K562 (cell line): Measurements from ENCODE around the gene FILIP1L. TPM values are rescaled to one million over a fixed set of nuclear protein-coding genes. Genes with fewer than 3 reads are reported as not detected.

Experiments
- ARHGAP35 ChIP-seq: fragments of 450-650 bp; IDR thresholded peaks from 2 replicates; pipeline ENCODE4 v1.6.1; 2018; ENCODE audit not compliant: partially characterized antibody
- EP300 ChIP-seq: IDR thresholded peaks from 2 replicates; pipeline ENCODE4 v1.6.1; 2012; ENCODE audit warnings: low read length, improper control_type of control experiment
- FOXJ2 ChIP-seq: fragments of 200-800 bp; sonication (Bioruptor generic); IDR thresholded peaks from 2 replicates; pipeline ENCODE4 v1.6.1; 2016; ENCODE audit warnings: missing genetic modification characterization, missing compliant biosample characterization
- HSF4 ChIP-seq: fragments of 250-450 bp; sonication (Bioruptor Pico); IDR thresholded peaks from 2 replicates; pipeline ENCODE4 v2.1.2; 2022; ENCODE audit warnings: mild to moderate bottlenecking, moderate library complexity, borderline replicate concordance
- SMC3 ChIP-seq: conservative IDR thresholded peaks from 2 replicates; pipeline ENCODE4 v1.6.1; 2011; ENCODE audit warnings: low read depth, low read length, improper control_type of control experiment; ENCODE audit not compliant: insufficient read depth
- TAF1 ChIP-seq: IDR thresholded peaks from 2 replicates; pipeline ENCODE4 v1.6.1; 2011; ENCODE audit warnings: mild to moderate bottlenecking, low read length, moderate library complexity; ENCODE audit not compliant: insufficient read depth, control insufficient read depth, severe bottlenecking; ENCODE audit errors: extremely low read depth
- U2AF1 ChIP-seq: fragments of 200-400 bp; formaldehyde crosslinking; optimal IDR thresholded peaks from 2 replicates; pipeline ENCODE3; 2017; ENCODE audit warnings: mild to moderate bottlenecking, low read depth, low read length, moderate library complexity
- ZNF232 ChIP-seq: sonication (generic); formaldehyde crosslinking; IDR thresholded peaks from 2 replicates; pipeline ENCODE4 v1.8.0; 2022; ENCODE audit warnings: mild to moderate bottlenecking, missing genetic modification reagents
- ZNF311 ChIP-seq: fragments of 250-450 bp; sonication (Bioruptor Pico); IDR thresholded peaks from 2 replicates; pipeline ENCODE4 v1.4.0; 2020; ENCODE audit warnings: mild to moderate bottlenecking, moderate library complexity
- polyA plus RNA-seq, 8 experiments: library from polyadenylated mRNA; depleted of rRNA in 4 of 8; stranded (reverse) in 5 of 8; unstranded in 3 of 8; fragments of >200 nt; fragmentation: Nextera tagmentation in 2 of 8; fragmentation: Illumina TruSeq in 1 of 8; extraction: Ambion mirVana in 2 of 8; extraction: Trizol in 1 of 8; gene quantifications; 2 replicates each; pipeline versions ENCODE4 v1.2.1 to v1.2.3, GENCODE V29; 2011 to 2014; ENCODE audit warnings: inconsistent platforms in 1 of 8, missing spikeins in 1 of 8
- total RNA-seq, 7 experiments: library from RNA; depleted of rRNA in 6 of 7; stranded (reverse); fragments of >200 nt in 6 of 7; fragmentation: Illumina TruSeq in 2 of 7; extraction: Trizol in 2 of 7; gene quantifications; 2 replicates each; pipeline versions ENCODE4 v1.2.1 to v1.2.3, GENCODE V29; 2011 to 2021; ENCODE audit warnings: low replicate concordance in 1 of 7
- TF ChIP-seq, protein P1 (sequence below), 3 experiments: fragments of 200-800 bp in 1 of 3; sonication (Bioruptor generic) in 1 of 3; sonication (generic) in 1 of 3; formaldehyde crosslinking in 1 of 3; IDR thresholded peaks; 2 replicates each; pipeline versions ENCODE4 v1.6.1 to v1.8.0; 2016 to 2022; ENCODE audit warnings: mild to moderate bottlenecking in 2 of 3, missing compliant biosample characterization in 2 of 3, missing genetic modification characterization in 2 of 3, missing genetic modification reagents in 1 of 3
- TF ChIP-seq, protein P2 (sequence below): fragments of 200-600 bp; sonication (generic); IDR thresholded peaks from one replicate; pipeline ENCODE4 v1.6.1; 2012; ENCODE audit warnings: mild to moderate bottlenecking, low read depth, low read length, inconsistent platforms
- TF ChIP-seq, protein P3 (sequence below): fragments of 450-650 bp; IDR thresholded peaks from 2 replicates; pipeline ENCODE4 v1.6.1; 2016; ENCODE audit warnings: borderline replicate concordance

The FILIP1L gene
- total and polyA plus RNA-seq, 9 of the 15 experiments (the other 6 are each of a cell fraction or from before 2014, with no cell fraction given) = 0.50 to 2.1 (median 1.1) TPM

DNA sequence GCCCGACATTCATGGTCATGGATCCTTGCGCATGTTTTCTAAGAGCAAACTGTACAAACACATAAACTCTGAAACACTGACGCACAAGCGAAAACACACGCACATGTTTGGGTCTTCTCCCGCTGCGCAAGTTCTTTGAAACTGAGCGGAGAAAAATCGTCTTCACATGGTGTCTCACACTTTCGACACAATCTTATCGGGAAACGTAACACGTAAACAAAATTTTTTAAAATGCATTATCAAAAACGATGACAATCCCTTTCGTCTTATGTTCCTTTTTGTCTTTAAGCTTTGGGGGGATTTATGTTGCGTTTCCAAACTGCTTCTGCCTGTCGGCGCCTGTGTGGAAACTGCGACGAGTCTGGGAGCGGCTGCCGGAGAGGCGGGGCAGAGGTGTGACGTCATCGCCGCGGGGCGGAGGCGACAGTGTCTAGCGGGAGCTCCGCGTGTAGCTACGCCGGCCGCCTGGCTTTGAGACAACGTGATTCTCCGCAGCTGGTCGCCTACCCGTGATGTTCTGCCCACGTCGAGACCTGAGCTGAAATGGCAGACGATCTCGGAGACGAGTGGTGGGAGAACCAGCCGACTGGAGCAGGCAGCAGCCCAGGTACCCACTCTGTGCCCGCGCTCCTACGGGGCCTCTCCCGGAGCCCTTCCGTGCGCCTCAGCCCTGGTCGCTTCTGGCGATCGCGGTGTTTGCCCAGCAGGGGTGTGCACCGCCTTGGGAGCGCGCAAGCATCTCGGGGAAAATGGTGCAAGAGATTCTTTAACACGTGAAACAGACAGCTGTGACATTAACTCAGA, 296.7 kb downstream of the FILIP1L start, which contains the start of gene CMSS1 (continued):
- TF ChIP-seq, protein P1, sequence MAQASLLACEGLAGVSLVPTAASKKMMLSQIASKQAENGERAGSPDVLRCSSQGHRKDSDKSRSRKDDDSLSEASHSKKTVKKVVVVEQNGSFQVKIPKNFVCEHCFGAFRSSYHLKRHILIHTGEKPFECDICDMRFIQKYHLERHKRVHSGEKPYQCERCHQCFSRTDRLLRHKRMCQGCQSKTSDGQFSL (CRISPR knock-in tag; IDR thresholded peaks at IDR 0.05) = no peak
- TF ChIP-seq, protein P1 (tag; IDR thresholded peaks at IDR 0.05) = no peak
- no peak for TF ChIP-seq U2AF1
- TF ChIP-seq TAF1 = peak; percentile 47
- peak; percentile 98 for TF ChIP-seq EP300
- no peak for TF ChIP-seq ARHGAP35
- TF ChIP-seq ZNF311 (CRISPR knock-in tag) = no peak
- no peak for TF ChIP-seq SMC3
- no peak for TF ChIP-seq HSF4
- peak; percentile 64; the same call in 1 of the 2 replicates for TF ChIP-seq FOXJ2
- TF ChIP-seq, protein P2, sequence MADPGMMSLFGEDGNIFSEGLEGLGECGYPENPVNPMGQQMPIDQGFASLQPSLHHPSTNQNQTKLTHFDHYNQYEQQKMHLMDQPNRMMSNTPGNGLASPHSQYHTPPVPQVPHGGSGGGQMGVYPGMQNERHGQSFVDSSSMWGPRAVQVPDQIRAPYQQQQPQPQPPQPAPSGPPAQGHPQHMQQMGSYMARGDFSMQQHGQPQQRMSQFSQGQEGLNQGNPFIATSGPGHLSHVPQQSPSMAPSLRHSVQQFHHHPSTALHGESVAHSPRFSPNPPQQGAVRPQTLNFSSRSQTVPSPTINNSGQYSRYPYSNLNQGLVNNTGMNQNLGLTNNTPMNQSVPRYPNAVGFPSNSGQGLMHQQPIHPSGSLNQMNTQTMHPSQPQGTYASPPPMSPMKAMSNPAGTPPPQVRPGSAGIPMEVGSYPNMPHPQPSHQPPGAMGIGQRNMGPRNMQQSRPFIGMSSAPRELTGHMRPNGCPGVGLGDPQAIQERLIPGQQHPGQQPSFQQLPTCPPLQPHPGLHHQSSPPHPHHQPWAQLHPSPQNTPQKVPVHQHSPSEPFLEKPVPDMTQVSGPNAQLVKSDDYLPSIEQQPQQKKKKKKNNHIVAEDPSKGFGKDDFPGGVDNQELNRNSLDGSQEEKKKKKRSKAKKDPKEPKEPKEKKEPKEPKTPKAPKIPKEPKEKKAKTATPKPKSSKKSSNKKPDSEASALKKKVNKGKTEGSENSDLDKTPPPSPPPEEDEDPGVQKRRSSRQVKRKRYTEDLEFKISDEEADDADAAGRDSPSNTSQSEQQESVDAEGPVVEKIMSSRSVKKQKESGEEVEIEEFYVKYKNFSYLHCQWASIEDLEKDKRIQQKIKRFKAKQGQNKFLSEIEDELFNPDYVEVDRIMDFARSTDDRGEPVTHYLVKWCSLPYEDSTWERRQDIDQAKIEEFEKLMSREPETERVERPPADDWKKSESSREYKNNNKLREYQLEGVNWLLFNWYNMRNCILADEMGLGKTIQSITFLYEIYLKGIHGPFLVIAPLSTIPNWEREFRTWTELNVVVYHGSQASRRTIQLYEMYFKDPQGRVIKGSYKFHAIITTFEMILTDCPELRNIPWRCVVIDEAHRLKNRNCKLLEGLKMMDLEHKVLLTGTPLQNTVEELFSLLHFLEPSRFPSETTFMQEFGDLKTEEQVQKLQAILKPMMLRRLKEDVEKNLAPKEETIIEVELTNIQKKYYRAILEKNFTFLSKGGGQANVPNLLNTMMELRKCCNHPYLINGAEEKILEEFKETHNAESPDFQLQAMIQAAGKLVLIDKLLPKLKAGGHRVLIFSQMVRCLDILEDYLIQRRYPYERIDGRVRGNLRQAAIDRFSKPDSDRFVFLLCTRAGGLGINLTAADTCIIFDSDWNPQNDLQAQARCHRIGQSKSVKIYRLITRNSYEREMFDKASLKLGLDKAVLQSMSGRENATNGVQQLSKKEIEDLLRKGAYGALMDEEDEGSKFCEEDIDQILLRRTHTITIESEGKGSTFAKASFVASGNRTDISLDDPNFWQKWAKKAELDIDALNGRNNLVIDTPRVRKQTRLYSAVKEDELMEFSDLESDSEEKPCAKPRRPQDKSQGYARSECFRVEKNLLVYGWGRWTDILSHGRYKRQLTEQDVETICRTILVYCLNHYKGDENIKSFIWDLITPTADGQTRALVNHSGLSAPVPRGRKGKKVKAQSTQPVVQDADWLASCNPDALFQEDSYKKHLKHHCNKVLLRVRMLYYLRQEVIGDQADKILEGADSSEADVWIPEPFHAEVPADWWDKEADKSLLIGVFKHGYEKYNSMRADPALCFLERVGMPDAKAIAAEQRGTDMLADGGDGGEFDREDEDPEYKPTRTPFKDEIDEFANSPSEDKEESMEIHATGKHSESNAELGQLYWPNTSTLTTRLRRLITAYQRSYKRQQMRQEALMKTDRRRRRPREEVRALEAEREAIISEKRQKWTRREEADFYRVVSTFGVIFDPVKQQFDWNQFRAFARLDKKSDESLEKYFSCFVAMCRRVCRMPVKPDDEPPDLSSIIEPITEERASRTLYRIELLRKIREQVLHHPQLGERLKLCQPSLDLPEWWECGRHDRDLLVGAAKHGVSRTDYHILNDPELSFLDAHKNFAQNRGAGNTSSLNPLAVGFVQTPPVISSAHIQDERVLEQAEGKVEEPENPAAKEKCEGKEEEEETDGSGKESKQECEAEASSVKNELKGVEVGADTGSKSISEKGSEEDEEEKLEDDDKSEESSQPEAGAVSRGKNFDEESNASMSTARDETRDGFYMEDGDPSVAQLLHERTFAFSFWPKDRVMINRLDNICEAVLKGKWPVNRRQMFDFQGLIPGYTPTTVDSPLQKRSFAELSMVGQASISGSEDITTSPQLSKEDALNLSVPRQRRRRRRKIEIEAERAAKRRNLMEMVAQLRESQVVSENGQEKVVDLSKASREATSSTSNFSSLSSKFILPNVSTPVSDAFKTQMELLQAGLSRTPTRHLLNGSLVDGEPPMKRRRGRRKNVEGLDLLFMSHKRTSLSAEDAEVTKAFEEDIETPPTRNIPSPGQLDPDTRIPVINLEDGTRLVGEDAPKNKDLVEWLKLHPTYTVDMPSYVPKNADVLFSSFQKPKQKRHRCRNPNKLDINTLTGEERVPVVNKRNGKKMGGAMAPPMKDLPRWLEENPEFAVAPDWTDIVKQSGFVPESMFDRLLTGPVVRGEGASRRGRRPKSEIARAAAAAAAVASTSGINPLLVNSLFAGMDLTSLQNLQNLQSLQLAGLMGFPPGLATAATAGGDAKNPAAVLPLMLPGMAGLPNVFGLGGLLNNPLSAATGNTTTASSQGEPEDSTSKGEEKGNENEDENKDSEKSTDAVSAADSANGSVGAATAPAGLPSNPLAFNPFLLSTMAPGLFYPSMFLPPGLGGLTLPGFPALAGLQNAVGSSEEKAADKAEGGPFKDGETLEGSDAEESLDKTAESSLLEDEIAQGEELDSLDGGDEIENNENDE = no peak
- TF ChIP-seq, protein P3, sequence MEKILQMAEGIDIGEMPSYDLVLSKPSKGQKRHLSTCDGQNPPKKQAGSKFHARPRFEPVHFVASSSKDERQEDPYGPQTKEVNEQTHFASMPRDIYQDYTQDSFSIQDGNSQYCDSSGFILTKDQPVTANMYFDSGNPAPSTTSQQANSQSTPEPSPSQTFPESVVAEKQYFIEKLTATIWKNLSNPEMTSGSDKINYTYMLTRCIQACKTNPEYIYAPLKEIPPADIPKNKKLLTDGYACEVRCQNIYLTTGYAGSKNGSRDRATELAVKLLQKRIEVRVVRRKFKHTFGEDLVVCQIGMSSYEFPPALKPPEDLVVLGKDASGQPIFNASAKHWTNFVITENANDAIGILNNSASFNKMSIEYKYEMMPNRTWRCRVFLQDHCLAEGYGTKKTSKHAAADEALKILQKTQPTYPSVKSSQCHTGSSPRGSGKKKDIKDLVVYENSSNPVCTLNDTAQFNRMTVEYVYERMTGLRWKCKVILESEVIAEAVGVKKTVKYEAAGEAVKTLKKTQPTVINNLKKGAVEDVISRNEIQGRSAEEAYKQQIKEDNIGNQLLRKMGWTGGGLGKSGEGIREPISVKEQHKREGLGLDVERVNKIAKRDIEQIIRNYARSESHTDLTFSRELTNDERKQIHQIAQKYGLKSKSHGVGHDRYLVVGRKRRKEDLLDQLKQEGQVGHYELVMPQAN = peak; percentile 96
- TF ChIP-seq ZNF232 (CRISPR knock-in tag) = no peak
